Loucy (cell line): ENCODE measurements around the gene PIK3R1.

Experiments
- H2AFZ ChIP-seq: fragments of 200-600 bp; sonication (generic); 2 replicates; pipeline ENCODE4 v1.6.0; 2016; ENCODE audit warnings: antibody characterized with exemption, mild to moderate bottlenecking, low read length, moderate library complexity
- H3F3A ChIP-seq: fragments of 200-600 bp; 2 replicates; pipeline ENCODE4 v1.6.0; 2016; ENCODE audit warnings: antibody characterized with exemption, low read depth, mild to moderate bottlenecking
- H3K27me3 ChIP-seq: fragments of 200-600 bp; sonication (generic); 2 replicates; pipeline ENCODE4 v1.6.1; 2014; ENCODE audit warnings: low read length, mild to moderate bottlenecking; ENCODE audit not compliant: insufficient read depth, poor library complexity, severe bottlenecking
- H3K36me3 ChIP-seq: fragments of 200-600 bp; sonication (generic); 2 replicates; pipeline ENCODE4 v1.6.1; 2016; ENCODE audit warnings: low read length; ENCODE audit not compliant: insufficient read depth
- H3K4me1 ChIP-seq: fragments of 200-600 bp; sonication (generic); 2 replicates; pipeline ENCODE4 v1.5.1; 2014; ENCODE audit warnings: low read length, mild to moderate bottlenecking; ENCODE audit not compliant: insufficient read depth, poor library complexity, severe bottlenecking
- H3K4me2 ChIP-seq: fragments of 200-600 bp; sonication (generic); 2 replicates; pipeline ENCODE4 v1.6.0; 2014; ENCODE audit warnings: antibody characterized with exemption, low read length, low read depth, mild to moderate bottlenecking; ENCODE audit not compliant: poor library complexity, severe bottlenecking
- H3K4me3 ChIP-seq: fragments of 200-600 bp; sonication (generic); 2 replicates; pipeline ENCODE4 v1.5.1; 2014; ENCODE audit warnings: low read length, mild to moderate bottlenecking, mixed read lengths; ENCODE audit not compliant: poor library complexity, severe bottlenecking
- H3K79me2 ChIP-seq: fragments of 200-600 bp; sonication (generic); 2 replicates; pipeline ENCODE4 v1.6.1; 2014; ENCODE audit warnings: low read length; ENCODE audit not compliant: insufficient read depth
- H3K9ac ChIP-seq: fragments of 200-600 bp; sonication (generic); 2 replicates; pipeline ENCODE4 v1.6.0; 2014; ENCODE audit warnings: mild to moderate bottlenecking, low read depth, low read length, moderate library complexity; ENCODE audit not compliant: poor library complexity, severe bottlenecking
- H3K9me2 ChIP-seq: fragments of 200-600 bp; sonication (generic); replicated peaks from 2 replicates; pipeline ENCODE4 v1.6.1; 2016; ENCODE audit warnings: low read depth, low read length, mixed read lengths
- H3K9me3 ChIP-seq: fragments of 200-600 bp; sonication (generic); 2 replicates; pipeline ENCODE4 v1.6.1; 2014; ENCODE audit warnings: mild to moderate bottlenecking, antibody characterized with exemption, low read length, low read depth; ENCODE audit not compliant: insufficient read depth
- H4K20me1 ChIP-seq: fragments of 200-600 bp; sonication (generic); 2 replicates; pipeline ENCODE4 v1.6.0; 2014; ENCODE audit warnings: antibody characterized with exemption, low read length, mild to moderate bottlenecking; ENCODE audit not compliant: insufficient read depth, poor library complexity, severe bottlenecking
- CTCF ChIP-seq: fragments of 200-600 bp; sonication (generic); conservative IDR thresholded peaks from 2 replicates; pipeline ENCODE4 v1.5.1; 2014; ENCODE audit warnings: mild to moderate bottlenecking, antibody characterized with exemption, low read length
- EZH2phosphoT487 ChIP-seq: fragments of 200-600 bp; IDR thresholded peaks from 2 replicates; pipeline ENCODE4 v1.6.1; 2018; ENCODE audit warnings: antibody characterized with exemption, mild to moderate bottlenecking, moderate library complexity, borderline replicate concordance

PIK3R1 gene

GRCh38 chr5:68325065-68325580, 109.6 kb downstream of the PIK3R1 start:
- Histone ChIP-seq H3K36me3 (no peaks in the 10 kb centered on the region), H3K4me1 (peaks cover 20% of the 10 kb centered on the region), H4K20me1 (no peaks in the 10 kb centered on the region), H3K9me3 (no peaks in the 10 kb centered on the region), H3K9me2 (no peaks in the 10 kb centered on the region), H3K4me3 (no peak overlapping the region), H3K27me3 (no peaks in the 10 kb centered on the region), H3K4me2 (no peak overlapping the region), H2AFZ (no peak overlapping the region), H3F3A (no peaks in the 10 kb centered on the region), H3K9ac (no peak overlapping the region), H3K79me2 (no peaks in the 10 kb centered on the region)
- TF ChIP-seq CTCF: no peak
- no peak for TF ChIP-seq EZH2phosphoT487

DNA sequence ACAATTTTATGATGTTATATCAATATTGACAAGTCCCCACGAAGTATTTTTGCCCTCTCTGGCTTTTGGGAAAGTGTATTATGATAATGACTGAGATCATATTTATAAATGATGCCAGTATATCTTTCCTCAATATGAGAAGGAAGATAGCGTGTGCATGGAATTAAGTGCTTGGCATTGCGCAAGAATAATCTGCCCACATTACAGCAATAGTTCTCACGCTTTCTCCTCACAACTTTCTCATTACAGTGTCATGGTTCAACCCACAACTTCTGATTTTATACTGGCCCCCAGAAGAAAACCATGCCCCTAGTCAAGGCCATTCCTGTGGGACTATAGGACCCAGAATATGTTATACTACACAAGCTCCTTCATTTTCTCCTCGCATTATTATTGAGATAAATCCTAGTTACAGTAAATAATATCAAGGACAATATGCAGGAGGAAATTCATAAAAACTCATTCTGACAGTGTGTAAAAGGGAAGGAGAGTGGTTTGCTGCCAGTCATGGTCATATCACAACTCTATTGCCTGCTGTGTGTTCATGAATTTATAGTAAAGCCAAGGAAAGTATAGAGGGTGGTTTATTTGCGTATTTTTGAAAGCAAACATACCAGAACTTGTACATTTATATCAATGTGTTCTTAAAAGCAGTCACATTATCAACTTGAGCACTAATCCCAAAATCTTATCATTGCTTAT, 114.1 kb downstream of the PIK3R1 start:
- Histone ChIP-seq H3K9ac (no peak overlapping the region), H3K4me2 (no peak overlapping the region), H3F3A (peaks cover 4% of the 10 kb centered on the region; the same call in 1 of the 2 replicates), H3K9me2 (no peaks in the 10 kb centered on the region), H3K36me3 (no peaks in the 10 kb centered on the region), H3K4me3 (no peak overlapping the region), H3K27me3 (no peaks in the 10 kb centered on the region), H4K20me1 (no peaks in the 10 kb centered on the region), H2AFZ (no peak overlapping the region), H3K9me3 (no peaks in the 10 kb centered on the region), H3K4me1 (peaks cover 59% of the 10 kb centered on the region), H3K79me2 (no peaks in the 10 kb centered on the region)
- TF ChIP-seq CTCF (no peak), EZH2phosphoT487 (no peak)

- no peak overlapping the region for H3K4me3 ChIP-seq
- H3K9ac ChIP-seq: no peak overlapping the region
- H3K4me1 ChIP-seq: peaks cover 59% of the 10 kb centered on the region
- H3K4me2 ChIP-seq: peak overlapping the region; percentile 66
- no peak for TF ChIP-seq CTCF
- no peak for TF ChIP-seq EZH2phosphoT487
- H3K79me2 ChIP-seq: no peaks in the 10 kb centered on the region
- H3K36me3 ChIP-seq: no peaks in the 10 kb centered on the region
- no peak overlapping the region for H2AFZ ChIP-seq
- no peaks in the 10 kb centered on the region for H3K9me3 ChIP-seq
- H3F3A ChIP-seq: peaks cover 4% of the 10 kb centered on the region; the same call in 1 of the 2 replicates
- H3K27me3 ChIP-seq: no peaks in the 10 kb centered on the region
- no peaks in the 10 kb centered on the region for H3K9me2 ChIP-seq
- no peaks in the 10 kb centered on the region for H4K20me1 ChIP-seq
Observed at GRCh38 chr5:68330574-68330973, 115.0 kb downstream of the PIK3R1 start.
